Ammon's horn (tissue), 1 donor: ENCODE data around the gene NBPF6.
"Not testable (repeated sequence)": the region's sequence is repeated elsewhere in the genome, so short reads cannot be mapped to it uniquely, and the experiment has no call there.

ENCODE experiments used
- DNase-seq: peaks from one replicate; pipeline ENCODE4 v3.0.0-alpha.2; 2016; ENCODE audit warnings: low spot score

Gene NBPF6

DNA sequence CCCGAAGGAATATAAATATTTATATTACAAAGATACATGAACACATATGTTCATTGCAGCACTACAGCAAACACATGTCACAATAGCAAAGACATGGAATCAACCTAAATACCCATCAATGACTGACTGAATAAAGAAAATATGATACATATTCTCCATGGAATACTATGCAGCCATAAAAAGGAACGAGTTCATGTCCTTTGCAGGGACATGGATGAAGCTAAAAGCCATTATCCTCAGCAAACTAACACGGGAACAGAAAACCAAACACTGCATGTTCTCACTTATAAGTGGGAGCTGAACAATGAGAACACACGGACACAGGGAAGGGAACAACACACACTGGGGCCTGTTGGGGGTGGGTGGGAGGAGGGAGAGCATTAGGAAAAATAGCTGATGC, 46.7 kb downstream of the NBPF6 start:
- not testable (repeated sequence) for DNase-seq

- no peak for DNase-seq
Observed at GRCh38 chr1:108502138-108502537, 52.0 kb downstream of the NBPF6 start.

DNA sequence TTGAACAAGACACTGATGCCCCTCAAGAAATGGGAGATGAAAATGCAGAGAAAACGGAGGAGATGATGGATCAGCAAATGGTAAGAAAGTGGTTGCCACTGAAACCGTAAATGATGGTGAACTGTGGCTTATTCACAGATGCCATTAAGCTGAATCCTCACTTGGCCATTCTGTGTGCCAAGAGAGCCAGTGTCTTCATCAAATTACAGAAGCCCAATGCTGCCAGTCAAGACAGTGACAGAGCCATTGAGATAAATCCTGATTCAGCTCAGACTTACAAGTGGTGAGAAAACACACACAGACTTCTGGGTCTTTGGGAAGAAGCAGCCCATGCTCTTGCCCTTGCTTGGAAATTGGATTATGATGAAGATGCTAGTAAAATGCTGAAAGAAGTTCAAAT, 52.5 kb downstream of the NBPF6 start:
- no peak for DNase-seq

DNA sequence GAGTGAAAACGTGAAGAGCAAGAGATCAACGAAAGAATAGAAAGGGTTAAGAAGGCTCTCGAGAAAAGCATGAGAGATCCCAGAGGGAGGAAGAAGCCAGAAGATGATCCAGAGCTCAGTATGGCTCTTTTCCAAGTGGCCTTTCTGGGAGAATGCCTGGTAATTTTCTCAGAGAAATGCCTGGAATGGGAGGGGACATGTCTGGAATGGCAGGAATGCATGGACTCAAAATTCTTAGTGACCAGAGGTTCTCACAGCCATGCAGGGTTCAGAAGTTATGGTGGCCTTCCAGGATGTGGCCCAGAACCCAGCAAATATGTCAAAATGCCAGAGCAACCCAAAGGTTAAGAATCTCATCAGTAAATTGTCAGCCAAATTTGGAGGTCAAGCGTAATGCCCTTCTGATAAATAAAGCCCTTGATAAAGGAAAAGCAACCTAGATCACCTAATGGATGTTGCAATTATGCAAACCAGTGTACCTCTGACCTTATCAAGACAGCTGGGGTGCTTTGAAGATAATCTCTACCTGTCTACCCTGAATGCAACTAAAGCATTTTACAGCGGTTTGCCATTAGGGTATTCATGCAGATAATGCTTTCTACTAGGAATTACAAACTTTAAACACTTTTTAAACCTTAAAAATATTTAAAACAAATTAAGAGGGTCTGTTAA, 53.1 kb downstream of the NBPF6 start:
- DNase-seq, result no peak

DNA sequence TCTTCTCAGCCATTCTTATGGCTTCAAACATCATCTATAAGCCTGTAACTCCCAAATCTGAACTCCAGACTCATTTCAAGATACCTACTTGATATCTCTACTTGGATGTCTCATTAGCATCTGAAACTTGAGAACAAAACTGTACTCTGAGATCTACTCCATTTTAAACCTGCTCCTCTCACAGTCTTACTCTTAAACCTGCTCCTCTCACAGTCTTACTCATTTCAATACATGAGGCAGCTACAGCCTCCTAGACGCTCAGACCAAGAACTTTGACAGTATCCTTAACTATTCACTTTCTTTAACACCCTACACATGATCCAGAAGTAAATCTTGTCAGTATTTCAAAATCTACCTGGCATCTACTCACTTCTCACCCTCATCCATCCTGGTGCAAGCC, 54.3 kb downstream of the NBPF6 start:
- DNase-seq, result no peak

- DNase-seq, result no peak
Observed at GRCh38 chr1:108505763-108506070, 55.6 kb downstream of the NBPF6 start.

DNA sequence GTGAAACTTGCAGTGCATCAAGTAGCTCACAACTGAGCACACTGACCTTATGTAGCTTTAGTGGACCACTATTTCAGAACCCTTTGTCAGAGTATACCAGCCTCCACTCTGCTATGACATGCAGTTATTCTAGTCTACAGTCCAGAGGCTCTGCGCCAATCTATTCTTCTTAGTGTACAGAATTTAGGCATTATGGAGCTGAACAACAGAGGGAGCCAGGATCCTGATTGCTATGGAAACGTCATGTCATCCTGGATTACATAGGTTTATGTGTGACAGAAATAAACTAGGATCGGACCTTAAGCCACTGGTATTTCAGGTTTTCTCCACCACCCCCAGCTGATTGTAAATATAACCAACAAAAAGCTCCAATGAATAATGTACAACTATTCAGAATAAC, 61.6 kb downstream of the NBPF6 start:
- DNase-seq, result no peak

- peak; percentile 59 for DNase-seq
Observed at GRCh38 chr1:108512239-108513043, 62.3 kb downstream of the NBPF6 start.

GRCh38 chr1:108513044-108513415, 62.9 kb downstream of the NBPF6 start:
- no peak for DNase-seq

DNA sequence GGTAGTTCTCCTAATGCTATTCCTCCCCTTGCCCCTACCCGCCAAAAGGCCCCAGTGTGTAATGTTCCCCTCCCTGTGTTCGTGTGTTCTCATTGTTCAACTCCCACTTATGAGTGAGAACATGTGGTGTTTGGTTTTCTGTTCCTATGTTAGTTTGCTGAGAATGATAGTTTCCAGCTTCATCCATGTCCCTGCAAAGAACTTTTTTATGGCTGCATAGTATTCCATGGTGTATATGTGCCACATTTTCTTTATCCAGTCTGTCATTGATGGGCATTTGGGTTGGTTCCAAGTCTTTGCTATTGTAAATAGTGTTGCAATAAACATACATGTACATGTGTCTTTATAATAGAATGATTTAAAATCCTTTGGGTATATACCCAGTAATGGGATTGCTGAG, 63.8 kb downstream of the NBPF6 start:
- DNase-seq, result not testable (repeated sequence)

- DNase-seq, result not testable (repeated sequence)
Observed at GRCh38 chr1:108517301-108517897, 67.3 kb downstream of the NBPF6 start.
